GM12874 (cell line): Measurements from ENCODE around the gene TOMM20.

Experiments used
- CTCF ChIP-seq: IDR thresholded peaks from 2 replicates; pipeline ENCODE4 v1.5.1; 2011; ENCODE audit warnings: low read depth, mild to moderate bottlenecking, control low read depth, low read length, moderate library complexity; ENCODE audit not compliant: insufficient read depth

Gene TOMM20

GRCh38 chr1:235079443-235080296, 49.0 kb downstream of the TOMM20 start:
- TF ChIP-seq CTCF: no peak

GRCh38 chr1:235078480-235079381, 49.9 kb downstream of the TOMM20 start:
- TF ChIP-seq CTCF: no peak

- no peak for TF ChIP-seq CTCF
Observed at GRCh38 chr1:235077571-235078479, 50.8 kb downstream of the TOMM20 start.

GRCh38 chr1:235077163-235077540, 51.5 kb downstream of the TOMM20 start:
- no peak for TF ChIP-seq CTCF

GRCh38 chr1:235076504-235077162, 52.0 kb downstream of the TOMM20 start:
- no peak for TF ChIP-seq CTCF

GRCh38 chr1:235075777-235076308, 52.8 kb downstream of the TOMM20 start:
- TF ChIP-seq CTCF: no peak
